ENCODE measurements around the gene SC5D.

SC5D gene, protein sequence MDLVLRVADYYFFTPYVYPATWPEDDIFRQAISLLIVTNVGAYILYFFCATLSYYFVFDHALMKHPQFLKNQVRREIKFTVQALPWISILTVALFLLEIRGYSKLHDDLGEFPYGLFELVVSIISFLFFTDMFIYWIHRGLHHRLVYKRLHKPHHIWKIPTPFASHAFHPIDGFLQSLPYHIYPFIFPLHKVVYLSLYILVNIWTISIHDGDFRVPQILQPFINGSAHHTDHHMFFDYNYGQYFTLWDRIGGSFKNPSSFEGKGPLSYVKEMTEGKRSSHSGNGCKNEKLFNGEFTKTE

DNA sequence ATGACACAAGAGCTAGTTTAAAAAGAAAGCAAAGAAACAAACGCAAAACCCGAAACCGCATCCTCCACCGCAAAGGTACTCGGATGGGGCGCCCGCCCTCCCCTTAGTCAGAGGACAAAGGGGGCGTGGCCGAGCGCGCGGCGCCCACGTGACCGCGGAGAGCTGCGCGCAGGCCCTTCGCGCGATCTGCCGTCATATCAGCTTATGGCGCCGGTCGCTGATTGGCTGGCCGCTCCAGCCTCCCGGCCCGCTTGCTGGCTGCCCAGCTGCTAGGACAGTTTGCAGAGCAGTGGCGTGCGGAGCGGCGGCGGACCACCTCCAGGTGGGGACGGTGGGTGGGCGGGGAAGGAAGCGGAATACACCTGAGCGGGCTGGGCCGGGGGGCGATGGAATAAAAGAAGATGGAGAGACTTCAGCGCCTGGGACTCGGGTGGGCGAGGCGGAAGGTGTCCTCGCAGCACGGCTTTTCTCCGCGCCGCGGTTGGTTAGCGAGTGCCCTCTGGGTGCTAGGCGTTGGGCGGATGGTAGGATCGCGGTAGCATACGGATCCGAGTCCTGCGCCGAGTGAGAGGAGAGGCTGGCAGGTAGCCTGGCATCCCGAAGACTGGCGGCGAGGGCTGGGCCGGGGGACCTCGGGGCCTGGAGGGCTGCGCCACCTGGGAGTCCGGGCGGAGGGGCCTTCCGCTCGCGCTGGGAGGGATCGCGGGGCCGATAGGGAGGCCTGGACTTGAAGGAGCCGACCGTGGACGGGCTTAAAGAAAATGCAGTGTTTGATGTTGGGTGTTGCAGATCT is at the start of gene SC5D:
Gene SC5D (plus strand): TSS at position 277 of the 793 bp plus-strand sequence. CDS start 10,605 bp downstream, outside the sequence.
- DNase-seq: peak; percentile 94

DNA sequence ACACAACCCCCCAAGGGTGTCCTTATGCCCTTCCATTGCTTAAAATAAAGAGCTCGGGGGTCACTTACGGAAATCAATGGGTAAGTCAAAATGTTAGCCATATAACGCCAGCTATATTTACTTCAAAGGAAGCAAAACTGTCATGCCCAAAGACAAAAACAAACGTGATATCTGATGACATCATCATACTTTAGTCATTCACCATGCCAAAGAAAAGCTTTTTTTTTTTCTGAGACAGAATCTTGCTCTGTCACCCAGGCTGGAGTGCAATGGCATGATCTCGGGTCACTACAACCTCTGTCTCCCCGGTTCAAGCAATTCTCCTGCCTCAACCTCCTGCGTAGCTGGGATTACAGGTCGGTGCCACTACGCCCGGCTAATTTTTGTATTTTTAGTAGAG is 47.7 kb upstream of the SC5D start:
- DNase-seq: no peak

DNA sequence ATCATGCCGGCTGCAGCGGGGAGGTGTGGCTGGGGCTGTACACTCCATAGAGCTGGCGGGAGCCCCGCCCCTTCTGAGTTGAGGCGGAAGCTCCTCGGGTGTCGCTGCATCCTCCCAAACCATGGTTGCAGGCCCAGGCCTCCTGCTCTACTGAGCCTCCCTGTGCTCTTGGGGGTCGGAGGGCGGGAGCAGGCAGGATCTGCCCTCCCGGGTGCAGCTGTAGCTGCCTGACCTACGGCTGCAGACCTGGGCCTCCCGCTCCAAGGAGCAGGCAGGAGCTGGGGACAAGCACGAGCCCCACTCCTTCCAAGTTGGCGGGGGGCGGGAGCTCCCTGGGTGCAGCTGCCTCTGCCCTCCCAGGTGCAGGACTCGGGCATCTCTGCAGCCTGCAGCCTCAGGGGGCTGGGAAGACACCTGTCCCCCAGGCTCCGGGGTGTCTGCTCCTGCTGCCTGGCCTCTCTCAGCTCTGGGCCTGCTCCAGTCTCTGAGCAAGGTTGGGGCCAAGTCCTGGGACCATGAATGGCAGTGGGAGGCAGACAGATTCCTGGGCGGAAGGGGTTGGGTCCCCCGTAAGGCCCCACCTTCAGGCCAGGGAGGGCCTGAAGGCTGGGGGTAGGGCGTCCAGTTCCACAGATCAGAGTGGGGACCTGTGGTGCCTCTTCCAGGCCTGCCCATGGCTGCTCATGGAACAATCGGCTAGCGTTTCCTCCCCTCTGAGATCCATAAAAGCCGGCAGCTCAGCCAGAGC is 46.4 kb upstream of the SC5D start:
- no peak for DNase-seq

DNA sequence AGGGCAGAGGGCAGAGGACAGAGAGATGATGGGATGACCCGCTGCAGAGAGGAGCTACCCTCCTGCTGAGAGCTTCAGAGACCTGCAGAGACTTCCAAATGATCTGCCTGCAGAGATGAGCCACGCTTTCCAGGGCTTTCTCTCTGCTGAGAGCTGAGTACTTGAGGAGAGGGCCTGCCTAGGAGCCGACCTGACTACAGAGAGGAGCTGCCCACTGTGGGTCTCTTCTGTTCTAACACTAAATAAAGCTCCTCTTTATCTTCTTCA is 45.9 kb upstream of the SC5D start:
- DNase-seq: no peak

DNA sequence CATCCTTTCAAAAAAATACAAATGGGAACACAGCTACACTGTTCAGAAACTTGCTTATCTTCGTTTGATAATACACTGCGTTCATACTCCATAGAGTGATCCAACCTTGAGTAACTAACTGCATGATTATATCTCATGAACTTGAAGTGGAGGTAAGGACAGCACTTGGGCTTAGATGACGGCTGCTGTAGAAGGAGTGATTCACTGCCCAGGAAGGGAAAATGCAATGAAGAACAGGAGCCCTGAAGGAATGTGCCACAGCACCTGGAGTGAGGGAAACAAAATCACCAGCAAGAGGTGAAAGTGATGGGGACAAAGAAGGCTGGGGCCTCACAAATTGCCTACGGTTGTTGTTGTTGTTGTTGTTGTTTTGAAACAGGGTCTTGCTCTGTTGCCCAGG is 44.1 kb upstream of the SC5D start:
- DNase-seq: no peak

DNA sequence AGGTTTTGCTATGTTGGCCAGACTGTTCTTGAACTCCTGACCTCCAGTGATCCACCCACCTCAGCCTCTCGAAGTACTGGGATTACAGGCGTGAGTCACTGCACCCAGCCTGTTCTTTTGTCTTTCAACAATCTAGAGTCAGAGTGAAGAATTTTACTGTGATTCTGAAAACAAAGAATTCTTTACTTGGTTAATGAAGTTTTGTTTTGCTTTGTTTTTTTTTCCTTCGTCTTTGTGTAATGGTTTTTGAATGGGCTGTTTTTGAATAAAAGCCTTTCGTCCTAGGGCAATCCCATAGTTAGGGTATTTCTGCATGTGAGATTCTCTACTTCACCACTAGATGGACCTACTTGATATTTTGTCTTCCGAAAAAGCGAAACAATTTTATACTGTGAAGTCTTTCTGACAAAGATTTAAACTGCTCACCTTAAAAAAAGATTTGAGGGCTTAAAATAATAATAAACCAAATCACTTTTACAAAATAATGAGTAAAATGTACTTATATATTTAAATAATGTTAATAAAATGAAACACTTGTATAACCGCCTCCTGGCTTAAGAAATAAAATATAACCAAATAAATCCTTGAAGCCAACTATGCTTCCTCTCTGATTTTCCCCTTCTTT is 43.4 kb upstream of the SC5D start:
- DNase-seq: peak; percentile 38

DNA sequence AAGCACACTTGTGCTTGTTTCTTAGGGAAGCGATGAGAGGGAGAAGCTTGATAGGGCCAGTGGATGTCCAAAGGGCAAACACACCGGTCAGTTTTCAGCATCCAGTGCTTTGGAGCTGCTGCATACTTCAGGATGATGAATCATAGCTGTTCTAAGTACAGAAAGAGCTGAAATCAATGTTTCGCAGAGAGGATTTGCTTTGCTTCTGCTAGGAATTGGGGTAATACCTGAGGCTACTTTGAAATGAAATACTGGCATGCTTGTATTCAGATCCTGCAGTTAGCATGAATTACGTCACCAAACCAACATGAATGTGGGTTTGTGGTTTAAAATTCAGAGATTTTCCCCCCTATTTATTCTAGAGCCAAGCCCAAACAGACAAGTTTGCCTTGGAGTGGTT is 41.7 kb upstream of the SC5D start:
- no peak for DNase-seq

DNA sequence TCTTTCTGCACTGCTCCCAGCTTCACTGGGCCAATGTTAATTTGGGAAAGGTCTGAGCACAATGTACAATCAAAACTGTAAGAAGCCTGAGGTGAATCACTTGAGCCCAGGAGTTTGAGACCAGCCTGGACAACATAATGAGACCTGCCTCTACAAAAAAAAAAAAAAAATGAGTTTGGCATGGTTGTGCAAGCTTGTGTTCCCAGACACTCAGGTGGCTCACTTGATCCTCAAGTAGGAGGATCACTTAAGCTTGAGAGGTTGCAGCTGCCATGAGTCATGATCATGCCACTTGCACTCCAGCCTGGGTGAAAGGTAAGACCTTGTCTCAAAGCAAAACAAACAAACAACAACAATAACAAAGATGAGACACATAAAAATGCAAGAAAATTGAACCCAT is 38.6 kb upstream of the SC5D start:
- no peak for DNase-seq

DNA sequence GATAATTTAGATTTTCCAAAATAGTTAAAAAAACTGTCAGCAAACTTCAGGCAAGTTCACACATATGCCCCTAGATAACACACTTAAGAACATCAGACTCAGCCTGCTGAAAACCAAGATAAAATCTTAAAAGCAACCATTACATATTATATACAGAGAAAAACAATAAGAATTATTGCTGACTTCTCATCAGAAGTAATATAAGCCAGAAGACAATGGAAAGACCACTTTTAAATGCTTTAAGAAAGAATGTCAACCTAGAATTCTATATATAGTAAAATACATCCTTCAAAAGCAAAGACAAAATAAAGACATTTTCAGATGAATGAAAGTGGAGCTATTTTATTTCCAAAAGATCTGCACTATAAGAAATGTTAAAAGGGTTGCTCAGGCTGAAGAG is 37.8 kb upstream of the SC5D start:
- no peak for DNase-seq

DNA sequence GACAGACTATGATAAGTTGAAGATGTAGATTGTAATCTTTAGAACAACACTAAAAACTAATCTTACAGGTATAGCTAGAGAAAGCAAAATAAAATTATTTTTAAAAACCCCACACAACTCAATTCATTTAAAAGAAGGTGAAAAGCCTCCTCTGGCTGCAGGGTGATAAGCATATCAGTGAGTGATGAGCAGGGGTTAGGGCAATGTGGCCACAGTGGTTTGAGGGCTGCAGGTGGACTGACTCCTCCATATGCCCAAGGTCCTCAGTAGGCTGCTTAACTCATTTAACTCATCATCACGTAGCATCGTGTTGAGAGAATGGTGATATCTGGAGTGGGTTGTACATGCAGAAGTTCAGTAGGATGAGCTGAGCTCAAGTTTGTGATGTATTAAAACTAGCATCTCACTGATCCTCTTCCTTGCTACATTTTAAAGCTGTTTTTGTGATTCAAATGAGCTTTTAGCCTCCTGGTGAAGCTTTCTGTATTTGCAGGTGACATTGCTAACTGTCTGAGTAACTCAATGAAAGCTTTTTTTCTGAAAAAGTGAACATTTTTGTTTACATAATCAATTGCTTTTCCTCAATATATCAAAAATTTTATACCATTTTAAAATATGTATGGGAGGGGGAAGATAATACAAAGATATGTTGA is 37.0 kb upstream of the SC5D start:
- no peak for DNase-seq

DNA sequence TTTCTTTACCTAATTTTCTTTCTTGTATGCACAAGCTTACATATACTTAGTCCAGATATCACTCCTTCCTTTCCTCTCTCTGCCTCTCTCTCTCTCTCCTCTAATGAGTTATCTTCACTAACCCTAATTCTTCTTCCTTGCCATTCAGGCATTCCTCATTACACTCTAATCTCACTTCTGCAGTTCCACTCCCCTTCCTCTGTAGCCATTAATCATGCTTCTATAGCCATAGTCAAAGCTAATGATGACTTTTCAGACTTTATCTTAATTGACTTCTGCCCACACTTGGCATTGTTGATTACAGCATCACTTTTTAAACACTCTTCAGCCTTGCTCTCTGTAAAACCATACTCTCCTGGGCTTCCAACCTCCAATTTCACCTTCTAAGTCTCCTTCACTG is 35.3 kb upstream of the SC5D start:
- DNase-seq: no peak

DNA sequence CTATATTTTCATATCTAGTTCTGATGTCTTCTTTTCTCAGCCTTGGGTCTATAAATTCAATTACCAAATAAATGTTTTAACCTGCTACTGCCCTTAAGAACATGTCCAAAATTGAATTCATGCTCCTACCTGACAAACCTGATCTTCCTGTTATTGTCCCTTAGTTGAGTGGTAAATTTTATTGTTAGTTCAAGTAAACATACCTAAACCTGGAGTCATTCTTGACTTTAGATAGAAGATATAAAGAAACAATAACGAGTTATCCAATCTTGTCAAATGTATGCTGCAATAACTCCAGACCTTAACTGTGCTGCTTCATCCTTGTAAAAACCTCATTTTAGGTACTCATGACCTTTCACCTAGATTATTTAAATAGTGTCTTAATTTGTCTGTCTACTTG is 34.6 kb upstream of the SC5D start:
- DNase-seq: no peak

DNA sequence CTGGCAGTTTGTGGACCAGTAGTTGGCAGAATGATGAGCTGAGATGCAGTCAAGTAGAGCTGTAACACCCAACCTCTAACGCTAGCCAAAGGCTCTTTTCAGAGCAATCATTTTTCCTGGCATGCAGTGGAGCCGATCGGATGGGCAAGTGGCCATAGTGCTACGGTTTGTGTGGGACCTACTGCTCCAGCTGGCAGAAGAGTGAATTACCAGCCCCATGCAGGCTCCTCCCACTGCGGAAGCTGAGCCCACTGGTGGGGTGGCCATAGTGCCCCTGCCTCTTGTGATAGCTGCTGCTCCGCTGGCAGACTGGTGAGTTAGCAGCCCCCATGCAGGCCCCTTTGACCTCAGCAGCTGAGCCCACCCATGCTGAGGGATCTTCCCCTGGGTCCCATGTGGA is 27.0 kb upstream of the SC5D start:
- DNase-seq: no peak

DNA sequence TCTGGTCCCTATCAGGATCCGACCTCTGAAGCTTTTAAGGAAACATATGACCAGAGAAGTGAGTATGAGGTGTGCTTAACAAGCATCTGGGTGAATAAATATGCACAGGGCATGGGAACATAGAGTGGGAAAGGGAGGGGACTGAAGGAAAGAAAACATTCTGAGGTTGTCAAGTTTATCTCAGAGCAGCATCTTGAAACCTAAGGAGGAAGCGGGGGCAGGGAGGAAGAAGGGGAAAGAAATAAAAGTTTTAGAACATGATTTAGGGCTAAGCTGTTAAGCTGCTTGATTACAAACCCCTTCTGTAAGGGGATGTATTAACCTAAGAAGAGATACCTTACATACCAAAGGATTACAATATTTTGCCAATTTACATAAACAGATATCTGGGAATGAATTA is 24.0 kb upstream of the SC5D start:
- DNase-seq: no peak

DNA sequence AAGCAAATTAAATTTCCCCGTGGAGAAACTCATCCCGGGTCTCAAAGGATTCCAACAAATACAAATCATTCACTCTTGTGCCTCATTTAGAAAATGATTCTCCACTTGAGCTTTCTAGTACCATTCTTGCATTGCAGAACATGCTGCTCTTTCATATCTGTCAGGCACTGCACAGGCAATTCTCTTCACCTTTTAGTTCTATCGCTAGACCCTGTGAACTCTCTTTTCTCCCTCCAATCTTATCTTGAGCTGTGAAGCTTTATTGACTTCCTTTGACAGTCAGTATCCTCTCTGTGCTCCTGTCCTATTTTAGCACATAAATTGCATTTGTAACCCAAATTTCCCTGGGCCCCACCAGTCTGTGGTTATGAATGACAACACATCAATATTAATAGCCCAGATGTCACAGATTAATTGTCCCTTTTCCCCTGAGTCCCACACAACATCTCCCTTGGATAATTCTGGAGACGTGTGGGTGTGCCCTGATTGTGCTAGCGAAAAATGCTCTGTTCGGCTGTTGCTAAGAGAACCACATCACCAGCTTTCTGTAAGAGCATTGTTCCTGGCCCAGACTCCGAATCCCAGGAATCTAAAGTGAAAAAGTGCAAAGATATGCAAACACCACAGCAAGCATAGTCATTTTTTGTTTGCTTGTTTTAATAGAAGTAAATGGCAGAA is 22.4 kb upstream of the SC5D start:
- DNase-seq: no peak

DNA sequence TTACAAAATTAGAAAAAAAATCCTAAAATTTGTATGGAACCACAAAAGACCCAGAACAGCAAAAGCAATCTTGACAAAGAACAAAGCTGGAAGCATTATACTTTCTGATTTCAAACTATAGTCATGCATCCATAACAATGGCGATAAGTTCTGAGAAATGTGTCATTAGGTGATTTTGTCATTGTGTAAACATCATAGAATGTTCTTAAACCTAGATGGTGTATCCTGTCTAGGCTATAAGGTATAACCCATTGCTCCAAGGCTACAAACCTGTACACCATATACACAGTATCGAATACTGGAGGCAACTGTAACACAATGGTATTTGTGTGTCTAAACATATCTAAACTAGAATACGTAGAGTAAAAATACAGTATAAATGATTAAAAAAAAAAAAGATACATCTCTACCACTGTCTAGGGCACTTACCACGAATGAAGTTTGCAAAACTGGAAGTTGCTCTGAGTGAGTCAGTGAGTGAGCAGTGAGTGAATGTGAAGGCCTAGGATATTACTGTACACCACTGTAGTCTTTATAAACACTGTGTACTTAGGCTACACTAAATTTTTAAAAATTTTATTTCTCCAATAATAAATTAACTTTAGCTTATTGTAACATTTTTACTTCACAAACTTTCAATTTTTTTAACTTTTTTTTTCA is 18.1 kb upstream of the SC5D start:
- no peak for DNase-seq

DNA sequence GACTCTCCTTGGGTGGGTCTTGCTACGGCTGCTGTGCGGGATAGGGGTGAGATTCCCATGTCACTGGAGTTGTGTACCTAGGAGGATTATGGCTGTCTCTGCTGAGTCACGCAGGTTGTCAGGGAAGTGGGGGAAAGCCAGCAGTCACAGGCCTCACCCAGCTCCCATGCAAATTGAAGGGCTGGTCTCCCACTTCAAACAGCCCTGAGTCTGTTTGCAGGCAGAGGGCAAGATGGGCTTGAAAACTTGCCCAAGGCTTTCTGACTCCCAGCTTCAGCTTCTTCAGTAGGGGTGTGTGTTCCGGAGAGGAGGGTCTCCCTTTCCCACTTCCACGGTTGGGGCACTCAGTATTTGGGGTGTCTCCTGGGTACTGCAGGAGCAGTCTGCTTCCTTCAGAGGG is 10.9 kb upstream of the SC5D start:
- no peak for DNase-seq

DNA sequence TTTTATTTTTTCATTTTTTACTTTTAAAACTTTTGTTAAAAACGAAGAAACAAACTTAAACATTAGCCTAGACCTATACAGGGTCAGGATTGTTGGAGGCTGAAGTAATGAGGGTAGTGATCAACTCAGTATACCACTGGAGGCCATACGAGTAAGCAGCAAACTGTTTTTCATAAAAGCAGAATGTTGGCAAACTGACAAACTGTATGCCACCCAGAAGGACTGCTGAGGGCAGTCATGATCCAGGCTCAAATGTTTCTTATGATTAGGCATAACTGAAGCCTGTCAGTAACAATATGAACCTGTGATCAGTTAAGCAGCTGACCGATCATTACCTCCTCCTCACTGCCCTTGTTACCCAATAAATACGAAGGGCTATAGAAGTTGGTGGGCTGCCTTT is 10.2 kb upstream of the SC5D start:
- no peak for DNase-seq

DNA sequence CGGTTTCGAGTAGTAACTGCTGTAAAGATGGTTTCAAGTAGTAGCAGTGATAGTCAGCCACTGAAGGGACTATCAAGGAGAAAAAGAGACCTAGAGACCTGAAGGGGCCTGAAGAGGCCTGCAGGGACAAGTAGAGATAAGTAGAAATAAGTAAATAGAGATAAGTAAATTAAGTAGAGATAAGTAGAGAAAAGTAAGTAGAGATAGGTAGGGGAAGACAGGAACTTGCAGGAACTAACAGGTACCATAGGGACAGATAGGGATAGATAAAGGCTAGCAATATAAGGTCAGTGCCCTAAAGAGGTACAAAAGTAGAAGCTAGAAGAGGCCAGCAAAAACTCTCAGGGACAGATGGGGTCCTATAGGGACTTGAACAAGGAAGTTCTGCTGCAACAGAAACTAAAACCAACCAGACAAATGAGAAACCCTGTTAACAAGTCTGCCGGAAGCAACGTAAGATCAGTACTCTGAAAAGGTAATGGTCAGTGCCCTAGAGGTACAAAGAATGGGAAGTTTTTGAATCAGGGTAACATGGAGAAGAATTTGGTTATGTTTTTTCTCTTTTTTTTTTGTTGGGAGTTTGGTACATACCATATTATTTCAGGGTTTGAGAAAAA is 9.6 kb upstream of the SC5D start:
- no peak for DNase-seq

DNA sequence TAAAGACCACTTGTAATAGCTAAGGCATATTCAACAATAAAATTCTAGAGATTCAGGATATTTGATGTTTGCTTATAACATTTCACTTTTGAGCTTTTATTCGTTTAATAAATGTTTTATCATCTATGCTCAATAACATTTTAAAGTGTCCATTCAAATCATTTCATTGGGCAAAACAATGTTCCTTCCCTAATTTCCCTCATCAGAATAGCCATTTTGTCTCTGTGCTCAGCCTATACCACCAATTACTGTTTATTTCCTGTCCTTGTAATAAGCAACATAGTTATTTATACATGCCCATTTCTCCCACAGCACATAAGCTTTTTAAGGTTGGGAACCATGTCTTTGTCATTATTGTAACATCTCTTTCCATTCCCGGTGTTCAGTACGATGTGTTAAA is 1.3 kb upstream of the SC5D start:
- no peak for DNase-seq

DNA sequence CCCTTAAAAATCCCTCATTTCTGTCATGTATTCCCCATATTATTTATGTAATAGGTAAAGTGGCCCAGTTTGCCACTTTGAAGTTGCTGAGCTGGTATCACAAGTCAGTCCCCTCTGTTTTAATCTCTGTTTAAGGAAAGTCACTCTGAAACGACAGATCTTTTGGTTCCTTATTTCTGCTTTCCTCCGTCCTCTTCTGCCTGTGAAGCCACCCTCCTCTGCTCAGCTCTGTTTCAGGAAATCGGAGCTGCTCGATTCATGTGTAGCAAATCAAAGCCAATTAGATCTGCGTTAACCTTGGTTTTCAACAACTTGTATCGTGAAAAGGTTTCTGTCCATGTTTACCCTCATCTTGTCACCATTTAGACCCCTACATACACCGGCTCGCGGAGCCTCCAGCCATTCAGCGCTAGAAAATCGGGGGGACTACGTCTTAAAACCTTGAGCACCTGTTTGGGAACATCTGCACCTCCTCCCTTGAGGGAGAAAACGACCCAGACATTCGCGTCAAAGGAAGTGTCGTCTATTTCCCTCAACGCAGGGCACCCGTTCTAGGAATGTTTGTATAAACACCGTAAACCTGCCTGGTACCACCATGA is 576 bp upstream of the SC5D start:
- no peak for DNase-seq

Measured in NCI-H1436 (cell line).